Activated effector memory CD4-positive, alpha-beta T cell treated with Interleukin-2 at 50 U/mL for 16 hours (primary cell): ENCODE results near the gene CRISPLD2.
"Not testable (repeated sequence)": the region's sequence is repeated elsewhere in the genome, so short reads cannot be mapped to it uniquely, and the experiment has no call there.

Experiments
- DNase-seq: peaks from one replicate; pipeline ENCODE4 v3.0.0-alpha.2; 2020

Gene CRISPLD2

GRCh38 chr16:84825896-84826557 is 6.2 kb downstream of the CRISPLD2 start:
- no peak for DNase-seq

- no peak for DNase-seq
These were observed 6.8 kb downstream of the CRISPLD2 start for GRCh38 chr16:84826558-84826941.

- DNase-seq = no peak
These were observed 7.4 kb downstream of the CRISPLD2 start for GRCh38 chr16:84827131-84827574.

GRCh38 chr16:84827897-84828296 is 8.1 kb downstream of the CRISPLD2 start:
- DNase-seq = no peak

- no peak for DNase-seq
These were observed 8.5 kb downstream of the CRISPLD2 start for GRCh38 chr16:84828322-84828721.

DNA sequence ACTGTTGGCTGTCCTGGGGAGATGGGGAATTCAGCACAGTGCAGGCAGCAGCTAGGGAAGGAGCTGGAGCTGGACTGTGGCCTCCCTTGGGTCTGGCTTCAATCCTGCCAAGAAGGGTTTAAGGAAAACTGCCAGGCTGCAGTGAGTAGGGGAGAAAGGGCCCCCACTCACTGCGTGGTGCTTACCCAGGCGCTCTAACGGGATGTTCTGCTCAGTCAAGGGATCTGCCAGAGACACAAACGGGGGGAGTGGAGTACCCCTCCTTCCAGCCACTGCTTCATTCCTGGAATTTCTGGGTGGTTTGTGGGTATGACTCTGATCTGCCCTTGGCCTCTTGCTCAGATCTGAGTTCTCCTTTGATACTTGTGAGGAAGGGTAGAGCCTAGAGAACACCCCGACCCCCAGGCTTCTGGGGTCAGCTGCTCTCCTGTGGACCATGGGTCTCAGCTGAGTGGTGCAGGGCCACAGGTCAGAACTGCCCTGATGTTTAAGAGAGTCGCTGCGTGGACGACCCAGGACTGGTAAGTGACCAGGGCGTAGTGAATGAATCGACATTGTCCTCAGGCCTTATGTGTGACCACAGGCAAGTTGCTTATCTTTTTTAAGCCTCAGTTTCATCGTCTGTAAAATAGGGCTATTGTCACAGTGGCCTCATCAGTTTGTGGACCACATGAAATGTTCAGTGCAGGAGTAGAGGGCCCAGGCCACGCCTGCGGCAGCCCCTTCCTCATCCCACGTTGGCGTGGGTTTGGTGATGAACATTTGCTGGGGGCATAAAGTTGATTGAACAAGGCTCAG is 9.6 kb downstream of the CRISPLD2 start:
- no peak for DNase-seq

- no peak for DNase-seq
These were observed 11.1 kb downstream of the CRISPLD2 start for GRCh38 chr16:84830765-84831384.

- not testable (repeated sequence) for DNase-seq
These were observed 11.9 kb downstream of the CRISPLD2 start for GRCh38 chr16:84831728-84832127.

- no peak for DNase-seq
These were observed 12.8 kb downstream of the CRISPLD2 start for GRCh38 chr16:84832488-84833143.

GRCh38 chr16:84833144-84833500 is 13.3 kb downstream of the CRISPLD2 start:
- DNase-seq = no peak

- no peak for DNase-seq
These were observed 14.0 kb downstream of the CRISPLD2 start for GRCh38 chr16:84833542-84834402.

- DNase-seq = no peak
These were observed 14.6 kb downstream of the CRISPLD2 start for GRCh38 chr16:84834403-84834772.

DNA sequence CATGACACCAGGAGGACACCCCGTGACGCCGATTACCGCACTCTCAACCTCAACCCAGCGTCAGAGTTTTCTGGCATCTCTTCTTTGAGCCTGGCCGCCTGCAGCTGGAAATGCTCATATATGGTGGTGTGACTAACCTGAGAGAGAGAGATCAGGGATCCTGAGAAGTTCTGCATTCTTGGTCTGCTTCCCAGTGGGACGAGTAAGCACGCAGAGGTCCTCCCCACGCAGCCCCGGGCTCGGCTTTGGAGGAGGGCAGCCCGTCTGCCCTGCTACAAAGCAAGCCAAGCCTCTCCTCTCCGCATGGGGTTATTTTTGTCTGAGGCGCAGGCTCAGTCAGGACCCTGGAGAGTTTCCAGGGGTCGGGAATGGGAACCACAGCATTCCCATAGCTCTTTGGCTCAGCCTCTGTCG is 16.5 kb downstream of the CRISPLD2 start:
- no peak for DNase-seq

GRCh38 chr16:84836967-84837366 is 17.2 kb downstream of the CRISPLD2 start:
- DNase-seq = no peak

DNA sequence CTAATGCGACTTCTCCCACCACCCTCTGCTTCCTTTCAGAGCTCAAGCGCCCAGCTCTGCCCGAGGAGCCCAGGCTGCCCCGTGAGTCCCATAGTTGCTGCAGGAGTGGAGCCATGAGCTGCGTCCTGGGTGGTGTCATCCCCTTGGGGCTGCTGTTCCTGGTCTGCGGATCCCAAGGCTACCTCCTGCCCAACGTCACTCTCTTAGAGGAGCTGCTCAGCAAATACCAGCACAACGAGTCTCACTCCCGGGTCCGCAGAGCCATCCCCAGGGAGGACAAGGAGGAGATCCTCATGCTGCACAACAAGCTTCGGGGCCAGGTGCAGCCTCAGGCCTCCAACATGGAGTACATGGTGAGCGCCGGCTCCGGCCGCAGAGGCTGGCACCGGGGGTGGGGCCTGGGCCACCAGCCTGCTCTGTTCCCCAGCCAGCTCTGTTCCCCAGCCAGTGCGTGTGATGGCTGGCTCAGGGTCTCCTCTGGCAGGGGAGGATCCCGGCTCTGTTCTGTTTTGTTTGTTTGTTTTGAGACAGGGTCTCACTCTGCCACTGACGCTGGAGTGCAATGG is 18.7 kb downstream of the CRISPLD2 start:
- no peak for DNase-seq

DNA sequence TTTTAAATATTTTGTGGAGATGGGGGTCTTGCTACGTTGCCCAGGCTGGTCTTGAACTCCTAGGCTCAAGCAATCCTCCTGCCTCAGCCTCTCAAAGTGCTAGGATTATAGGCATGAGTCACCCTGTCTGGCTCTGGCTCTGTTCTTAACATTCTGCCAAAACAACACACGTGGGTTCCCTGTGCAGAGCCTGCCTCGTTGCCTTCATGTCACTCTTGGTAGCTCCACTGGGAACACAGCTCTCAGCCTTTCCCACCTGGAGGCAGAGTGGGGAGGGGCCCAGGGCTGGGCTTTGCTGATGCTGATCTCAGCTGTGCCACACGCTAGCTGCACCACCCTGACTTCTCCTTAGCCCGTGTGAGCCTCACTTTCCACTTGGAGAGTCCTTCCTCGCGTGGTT is 19.3 kb downstream of the CRISPLD2 start:
- DNase-seq = no peak

- no peak for DNase-seq
These were observed 20.2 kb downstream of the CRISPLD2 start for GRCh38 chr16:84839956-84840355.

- no peak for DNase-seq
These were observed 21.2 kb downstream of the CRISPLD2 start for GRCh38 chr16:84840687-84841627.

GRCh38 chr16:84841787-84842300 is 22.1 kb downstream of the CRISPLD2 start:
- no peak for DNase-seq

DNA sequence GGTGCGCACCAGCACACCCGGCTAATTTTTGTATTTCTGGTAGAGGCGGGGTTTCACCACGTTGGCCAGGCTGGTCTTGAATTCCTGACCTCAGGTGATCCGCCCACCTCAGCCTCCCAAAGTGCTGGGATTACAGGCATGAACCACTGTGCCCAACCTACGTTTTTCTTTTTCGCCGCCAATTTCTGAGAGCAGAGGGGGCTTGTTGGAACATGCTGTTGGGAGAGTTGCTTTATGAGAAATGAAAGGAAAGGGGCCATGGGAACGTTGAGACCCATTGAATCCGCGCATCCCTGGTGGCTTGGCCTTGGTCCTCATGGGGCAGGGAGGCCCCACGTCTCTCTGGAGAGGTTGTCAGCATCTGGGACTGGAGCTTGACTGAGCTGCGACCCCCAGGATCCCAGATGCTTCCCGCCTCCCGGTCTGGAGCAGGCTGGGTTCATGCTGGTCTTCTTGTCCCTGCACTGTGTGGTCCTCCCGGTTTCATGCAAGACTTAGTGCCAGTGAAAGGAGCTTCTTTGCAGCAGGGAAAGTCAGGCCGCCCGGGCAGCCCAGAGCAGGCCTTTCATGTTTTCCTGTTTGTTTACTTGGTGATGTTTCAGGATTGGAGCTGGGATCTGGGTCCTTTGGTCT is 22.8 kb downstream of the CRISPLD2 start:
- DNase-seq = no peak
